NCI-H2196 treated with DMSO at 0.1 percent for 48 hours (cell line): ENCODE measurements around the gene ZFAND4.
A peak's percentile ranks its signal among the peaks of the same experiment; 100 is the strongest.
"Not testable (repeated sequence)": the region's sequence is repeated elsewhere in the genome, so short reads cannot be mapped to it uniquely, and the experiment has no call there.

Experiments used
- DNase-seq: peaks from one replicate; lab custom pipeline; 2025; ENCODE audit not compliant: unreplicated experiment; lab: John Stamatoyannopoulos, UW

Gene ZFAND4

DNA sequence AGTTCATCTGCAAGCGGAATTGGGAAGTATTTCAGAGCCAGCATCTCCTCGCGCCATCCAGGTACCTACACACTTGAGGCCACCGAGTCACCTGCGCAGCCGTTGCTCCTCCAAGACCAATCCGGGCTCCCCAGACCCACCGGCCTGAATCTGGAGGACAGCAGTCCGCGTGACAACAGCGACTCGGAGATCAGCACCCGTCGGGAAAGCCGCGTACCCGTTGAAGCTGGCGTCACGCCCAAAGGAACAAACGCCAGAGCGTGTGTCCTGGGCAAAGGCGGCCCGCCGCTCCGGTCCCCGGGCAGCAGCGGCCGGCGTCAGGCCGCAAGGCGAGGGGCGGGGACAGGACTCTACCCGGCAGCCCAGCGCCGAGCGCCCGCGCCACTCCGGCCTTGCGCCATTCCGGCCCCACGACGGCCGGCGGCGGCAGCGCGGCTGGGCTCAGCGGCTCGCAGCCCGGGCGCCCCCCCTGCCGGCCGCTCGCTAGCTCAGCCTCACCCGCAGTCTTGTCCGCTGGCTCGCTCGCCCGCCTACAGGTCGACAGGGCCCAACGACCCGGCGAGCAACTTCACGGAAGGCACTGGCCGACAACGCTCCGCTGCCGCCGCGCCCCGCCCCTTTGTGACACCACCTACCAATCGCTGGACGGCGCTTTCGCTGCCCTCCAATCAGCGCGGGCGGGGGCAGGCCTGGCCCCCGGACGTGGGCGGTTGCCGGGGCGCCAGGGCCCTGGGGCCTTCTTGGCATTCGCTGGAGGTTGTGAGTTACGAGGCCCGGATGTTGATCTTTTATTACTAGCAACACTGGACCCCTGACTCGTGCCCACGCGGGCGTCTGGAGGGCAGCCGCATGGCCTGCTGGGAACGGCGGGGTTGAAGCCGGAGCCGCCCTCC, at the start of gene ZFAND4:
TSS of gene ZFAND4 (minus strand) at position 592 of the 893 bp plus-strand sequence. CDS start 9,047 bp downstream, outside the sequence.
- peak; percentile 82 for DNase-seq

DNA sequence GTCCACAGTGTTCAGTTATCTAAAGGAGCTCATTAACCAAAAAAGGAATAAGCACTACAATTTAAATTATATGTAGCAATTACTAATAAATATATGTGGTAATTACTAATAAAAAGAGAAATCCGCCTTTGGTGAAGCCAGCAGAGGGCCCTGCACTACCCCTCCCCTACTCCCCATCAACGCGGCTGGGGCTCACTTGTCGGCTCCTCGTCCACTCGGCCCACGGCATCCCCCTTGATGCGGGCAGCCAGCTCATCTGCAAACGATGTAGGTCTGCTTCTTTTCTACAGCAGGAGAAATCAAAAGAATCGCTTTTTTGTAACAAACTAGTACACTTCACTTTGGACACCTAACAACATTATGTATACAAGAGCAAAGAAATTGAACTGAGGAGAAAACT, 48.9 kb upstream of the ZFAND4 start:
- not testable (repeated sequence) for DNase-seq

DNA sequence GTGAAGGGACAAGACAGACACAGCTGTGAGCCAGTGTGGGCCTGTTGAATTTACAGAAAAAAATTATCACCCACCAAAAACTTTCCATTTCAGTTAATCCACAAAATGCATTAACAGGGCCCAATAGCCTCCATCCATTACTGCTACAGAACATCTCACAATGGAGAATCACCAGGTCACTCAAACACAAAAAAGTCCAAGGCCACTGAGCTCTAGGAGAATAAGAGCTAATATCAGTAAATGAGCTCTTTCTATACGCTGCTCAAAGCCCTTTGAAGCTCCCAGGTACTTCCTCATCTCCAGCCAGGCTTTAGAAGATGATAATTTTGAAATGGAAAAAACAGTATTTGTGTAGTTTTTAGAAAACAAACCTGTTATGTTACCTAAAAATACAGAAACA, 45.1 kb upstream of the ZFAND4 start:
- DNase-seq = not testable (repeated sequence)

DNA sequence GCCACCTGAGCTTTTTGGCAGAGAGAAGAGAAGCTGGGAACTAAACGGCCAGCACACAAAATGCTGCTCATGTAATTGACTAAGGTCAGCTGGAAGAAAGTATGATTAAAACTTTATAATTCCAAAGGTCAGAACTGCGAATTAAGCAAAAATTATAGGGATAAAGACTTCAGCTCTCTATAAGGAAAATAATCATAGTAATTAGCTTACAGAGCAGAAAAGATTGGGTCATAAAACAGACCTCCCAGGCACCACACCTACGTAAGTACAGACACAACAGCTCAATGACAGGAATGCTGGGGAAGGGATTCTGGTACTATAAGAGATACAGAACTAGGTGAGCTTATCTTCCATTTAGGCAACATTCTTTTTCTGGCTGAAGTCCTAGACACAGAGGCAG, 44.5 kb upstream of the ZFAND4 start:
- not testable (repeated sequence) for DNase-seq

DNA sequence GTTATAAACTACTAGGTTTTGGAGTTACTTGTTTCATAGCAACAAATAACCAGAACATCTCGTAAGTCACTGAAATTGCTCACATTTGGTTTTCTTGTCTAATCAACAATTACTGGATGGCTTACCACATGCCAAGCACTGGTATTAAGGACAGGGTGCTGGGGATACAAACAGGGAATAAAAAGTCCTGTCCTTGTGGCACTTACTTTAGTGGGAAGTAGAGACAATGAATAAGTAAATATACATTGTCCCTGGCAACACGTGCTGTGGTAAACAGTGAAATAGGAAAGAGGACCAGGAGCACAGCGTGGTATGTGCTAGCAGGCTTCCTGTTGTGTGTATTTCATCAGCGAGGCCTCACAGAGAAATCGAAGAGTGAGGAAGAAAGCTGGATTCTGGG, 38.7 kb upstream of the ZFAND4 start:
- DNase-seq = not testable (repeated sequence)

DNA sequence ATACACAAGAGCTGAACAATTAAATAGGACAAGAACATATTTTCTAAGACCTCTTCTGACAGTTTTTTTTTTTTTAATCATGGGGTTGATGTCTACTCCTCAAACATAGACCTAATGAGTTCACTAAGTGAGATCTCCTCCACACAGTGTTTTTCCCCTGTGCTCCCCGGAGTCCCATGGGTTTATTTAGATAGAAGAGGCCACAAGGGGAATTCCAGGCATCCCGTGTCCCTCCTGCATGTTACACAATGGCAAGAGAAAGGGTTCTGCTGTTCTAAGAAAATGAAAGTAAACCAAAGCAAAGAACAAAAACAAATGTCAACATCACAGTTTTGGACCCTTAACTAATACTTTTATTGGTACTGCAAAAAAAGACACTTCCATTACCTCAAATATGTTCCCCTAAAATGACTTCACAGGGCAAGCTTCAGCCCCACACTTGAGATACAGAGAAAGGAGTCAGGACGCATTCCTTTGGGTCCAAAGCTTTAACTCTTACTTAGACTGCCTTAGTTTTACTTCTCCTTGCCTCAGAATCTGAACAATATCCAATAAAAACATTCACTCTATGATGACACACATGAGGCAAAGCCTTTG, 37.7 kb upstream of the ZFAND4 start:
- not testable (repeated sequence) for DNase-seq

DNA sequence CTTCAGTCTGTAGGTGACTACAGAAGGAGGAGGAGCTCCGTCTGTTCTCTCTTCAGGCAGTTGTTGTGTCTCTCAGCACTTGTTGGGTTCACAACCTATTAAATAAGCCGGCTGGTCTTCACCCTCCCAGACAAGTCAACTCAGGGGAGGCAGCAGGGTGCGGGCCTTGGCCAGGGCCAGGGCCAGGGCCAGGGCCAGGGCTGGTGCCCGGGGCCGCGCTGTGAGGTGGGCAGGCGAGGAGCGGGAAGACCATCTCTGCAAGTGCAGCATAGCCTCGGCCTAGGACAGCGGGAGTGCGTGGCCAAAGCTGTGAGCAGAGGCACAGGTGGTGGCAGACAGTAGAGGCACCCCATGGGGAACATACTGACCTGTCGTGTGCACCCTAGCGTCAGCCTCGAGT, 5.9 kb upstream of the ZFAND4 start:
- not testable (repeated sequence) for DNase-seq

DNA sequence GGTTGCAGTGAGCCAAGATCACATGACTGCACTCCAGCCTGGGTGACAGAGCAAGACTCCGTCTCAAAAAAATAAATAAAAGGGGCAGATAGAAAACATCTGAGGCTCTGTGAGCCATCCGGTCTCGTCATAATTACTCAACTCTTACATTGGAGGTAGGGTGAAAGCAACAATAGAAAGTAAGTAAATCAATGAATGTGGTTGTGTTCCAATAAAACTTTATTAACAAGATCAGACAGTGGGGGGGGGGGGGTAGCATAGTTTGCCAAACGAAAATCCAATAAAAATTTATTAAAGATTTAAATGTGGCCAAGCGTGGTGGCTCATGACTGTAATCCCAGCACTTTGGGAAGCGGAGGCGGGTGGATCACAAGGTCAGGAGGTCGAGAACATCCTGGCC, 2.8 kb upstream of the ZFAND4 start:
- DNase-seq = no peak

DNA sequence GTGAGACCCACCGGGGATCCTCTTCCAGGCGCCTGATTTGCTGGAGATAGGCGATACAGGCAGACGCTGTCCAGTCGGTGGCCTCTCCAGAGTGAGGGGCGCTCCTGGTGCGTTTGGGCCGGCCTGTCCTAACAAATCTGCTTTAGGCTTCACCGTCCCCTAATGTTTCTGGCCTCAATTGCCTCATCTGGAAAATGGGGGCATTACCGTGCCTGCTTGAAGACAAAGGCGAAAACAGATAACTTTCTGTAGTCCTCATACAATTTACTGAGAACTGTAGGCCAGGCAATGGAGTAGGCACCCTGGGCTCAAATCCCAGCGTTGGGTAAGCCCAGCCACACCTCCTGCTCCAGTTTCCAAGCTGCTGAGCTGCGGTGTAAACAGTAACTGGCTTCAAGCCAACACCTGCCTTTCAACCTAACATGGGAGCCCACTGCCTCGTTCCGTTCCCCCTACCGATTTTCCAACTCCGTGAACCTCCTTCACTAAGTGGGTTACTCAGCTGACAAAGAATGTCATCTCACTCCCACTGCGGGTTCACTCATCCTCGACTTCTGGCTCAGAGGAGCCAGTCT, 589 bp upstream of the ZFAND4 start:
- no peak for DNase-seq

DNA sequence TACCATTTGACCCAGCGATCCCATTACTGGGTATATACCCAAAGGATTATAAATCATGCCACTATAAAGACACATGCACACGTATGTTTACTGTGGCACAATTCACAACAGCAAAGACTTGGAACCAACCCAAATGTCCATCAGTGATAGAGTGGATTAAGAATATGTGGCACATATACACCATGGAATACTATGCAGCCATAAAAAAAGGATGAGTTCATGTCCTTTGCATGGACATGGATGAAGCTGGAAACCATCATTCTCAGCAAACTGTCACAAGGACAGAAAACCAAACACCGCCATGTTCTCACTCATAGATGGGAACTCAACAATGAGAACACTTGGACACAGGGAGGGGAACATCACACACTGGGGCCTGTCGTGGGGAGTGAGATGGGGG, 1.3 kb downstream of the ZFAND4 start:
- not testable (repeated sequence) for DNase-seq

DNA sequence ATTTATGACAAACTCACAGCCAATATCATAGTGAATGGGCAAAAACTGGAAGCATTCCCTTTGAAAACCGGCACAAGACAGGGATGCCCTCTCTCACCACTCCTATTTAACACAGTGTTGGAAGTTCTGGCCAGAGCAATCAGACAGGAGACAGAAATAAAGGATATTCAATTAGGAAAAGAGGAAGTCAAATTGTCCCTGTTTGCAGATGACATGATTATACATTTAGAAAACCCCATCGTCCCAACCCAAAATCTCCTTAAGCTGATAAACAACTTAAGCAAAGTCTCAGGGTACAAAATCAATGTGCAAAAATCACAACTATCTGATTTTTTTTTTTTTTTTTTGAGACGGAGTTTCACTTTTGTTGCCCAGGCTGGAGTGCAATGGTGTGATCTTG, 2.7 kb downstream of the ZFAND4 start:
- DNase-seq = not testable (repeated sequence)

DNA sequence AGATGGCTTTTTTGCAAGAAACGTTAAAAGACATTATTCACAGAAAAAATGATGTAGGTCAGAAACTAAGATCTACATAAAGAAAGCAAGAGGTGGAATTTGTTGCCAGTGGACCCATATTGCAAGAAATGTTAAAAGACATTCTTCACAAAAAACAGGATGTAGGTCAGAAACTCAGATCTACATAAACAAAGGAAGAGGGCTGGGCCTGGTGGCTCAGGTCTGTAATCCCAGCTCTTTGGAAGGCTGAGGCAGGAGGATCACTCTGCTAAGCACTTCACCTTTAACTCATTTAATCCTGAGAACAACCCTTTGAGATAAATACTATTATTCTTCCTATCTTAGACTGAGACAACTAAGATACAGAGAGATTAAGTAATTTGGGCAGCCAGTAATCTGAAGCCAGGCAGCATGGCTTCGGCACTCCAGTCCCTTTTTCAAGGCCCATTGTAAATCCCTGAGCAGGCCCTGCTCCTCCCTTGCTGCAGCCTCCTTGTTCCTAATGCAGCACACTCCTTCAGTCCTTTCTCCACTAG, 11.6 kb downstream of the ZFAND4 start:
- DNase-seq = no peak

DNA sequence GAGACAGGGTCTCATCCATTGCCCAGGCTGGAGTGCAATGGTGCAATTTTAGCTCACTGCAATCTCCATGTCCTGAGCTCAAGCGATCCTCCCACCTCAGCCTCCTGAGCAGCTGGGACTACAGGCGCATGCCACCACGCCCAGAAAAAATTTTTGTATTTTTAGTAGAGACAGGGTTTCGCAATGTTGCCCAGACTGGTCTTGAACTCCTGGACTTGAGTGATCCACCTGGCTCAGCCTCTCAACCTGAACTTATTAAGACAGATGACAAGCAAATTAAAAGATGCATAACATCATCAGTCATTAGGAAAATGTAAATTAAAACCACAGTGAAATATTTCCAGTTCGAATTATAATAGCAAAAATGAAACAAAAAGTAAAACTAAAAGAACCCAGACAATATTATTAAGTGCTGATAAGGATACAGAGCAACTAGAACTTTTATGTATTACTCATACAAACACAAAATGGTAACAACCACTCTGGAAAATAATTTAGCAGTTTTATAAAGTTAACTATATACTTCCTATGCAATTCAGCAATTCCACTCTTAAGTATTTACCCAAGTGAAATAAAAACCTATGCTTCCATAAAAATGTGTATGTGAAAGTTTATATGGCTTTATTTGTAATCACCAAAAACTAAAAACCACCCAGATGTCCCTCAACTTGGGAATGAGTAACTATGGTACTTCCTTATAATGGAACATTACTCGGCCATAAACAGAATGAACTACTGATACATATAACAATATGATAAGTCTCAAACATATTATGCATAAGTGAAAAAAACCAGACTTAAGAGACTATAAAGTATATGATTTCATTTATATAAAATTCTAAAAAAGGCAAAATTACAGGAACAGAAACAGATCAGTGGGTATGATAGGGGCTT, 15.3 kb downstream of the ZFAND4 start:
- DNase-seq = no peak

DNA sequence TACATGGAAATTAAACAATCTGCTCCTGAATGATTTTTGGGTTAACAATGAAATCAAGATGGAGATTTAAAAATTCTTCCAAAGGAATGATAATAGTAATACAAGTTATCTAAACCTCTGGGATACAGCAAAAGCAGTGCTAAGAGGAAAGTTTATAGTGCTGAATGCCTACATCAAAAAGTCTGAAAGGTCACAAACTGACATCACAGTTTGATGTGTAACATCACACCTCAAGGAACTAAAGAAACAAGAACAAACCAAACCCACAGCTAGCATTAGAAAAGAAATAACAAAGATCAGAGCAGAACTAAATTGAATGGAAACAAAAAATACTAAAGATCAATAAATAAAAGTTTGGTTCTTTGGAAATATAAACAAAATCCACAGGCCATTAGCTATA, 17.4 kb downstream of the ZFAND4 start:
- DNase-seq = no peak

DNA sequence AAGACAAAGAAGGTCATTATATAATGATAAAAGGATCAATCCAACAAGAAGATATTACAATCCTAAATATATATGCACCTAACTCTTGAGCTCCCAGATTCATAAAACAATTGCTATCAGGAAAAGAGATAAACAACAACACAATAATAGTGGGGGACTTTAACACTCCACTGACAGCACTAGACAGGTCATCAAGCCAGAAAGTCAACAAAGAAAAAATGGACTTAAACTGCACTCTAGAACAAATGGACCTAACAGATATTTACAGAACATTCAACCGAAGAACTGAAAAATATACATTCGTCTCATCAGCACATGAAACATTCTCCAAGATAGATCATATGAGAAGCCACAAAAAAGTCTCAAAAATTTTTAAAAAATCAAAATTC, 17.8 kb downstream of the ZFAND4 start:
- not testable (repeated sequence) for DNase-seq

DNA sequence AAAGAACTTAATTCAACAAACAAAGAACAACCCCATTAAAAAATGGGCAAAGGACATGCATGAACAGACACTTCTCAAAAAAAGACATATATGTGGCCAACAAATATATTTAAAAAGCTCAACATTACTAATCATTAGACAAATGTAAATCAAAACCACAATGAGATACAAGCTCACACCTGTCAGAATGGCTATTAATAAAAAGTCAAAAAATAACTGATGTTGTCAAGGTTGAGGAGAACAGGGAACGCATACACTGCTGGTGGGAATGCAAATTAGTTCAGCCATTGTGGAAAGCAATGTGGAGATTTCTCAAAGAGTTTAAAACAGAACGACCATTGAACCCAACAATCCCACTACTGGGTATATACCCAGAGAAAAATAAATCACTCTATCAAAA, 19.1 kb downstream of the ZFAND4 start:
- no peak for DNase-seq

DNA sequence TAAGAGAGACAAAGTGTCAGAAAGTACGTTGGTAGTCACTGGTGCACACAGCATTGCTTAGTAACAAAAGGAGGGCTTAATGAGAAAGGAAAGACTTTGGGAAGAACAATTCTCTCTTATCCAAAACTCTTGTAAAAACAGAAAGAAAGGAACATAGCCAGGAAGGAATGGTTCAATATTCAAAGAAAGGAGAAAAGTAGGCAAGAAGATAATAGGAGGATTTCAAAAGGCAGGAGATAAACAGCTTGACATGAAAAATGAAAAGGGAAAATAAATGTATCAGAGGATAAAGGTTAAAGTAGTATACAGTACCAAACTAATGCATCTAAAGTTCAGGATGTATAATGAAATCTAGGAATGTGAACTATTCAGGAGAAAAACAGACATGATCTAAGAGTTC, 20.1 kb downstream of the ZFAND4 start:
- DNase-seq = no peak

DNA sequence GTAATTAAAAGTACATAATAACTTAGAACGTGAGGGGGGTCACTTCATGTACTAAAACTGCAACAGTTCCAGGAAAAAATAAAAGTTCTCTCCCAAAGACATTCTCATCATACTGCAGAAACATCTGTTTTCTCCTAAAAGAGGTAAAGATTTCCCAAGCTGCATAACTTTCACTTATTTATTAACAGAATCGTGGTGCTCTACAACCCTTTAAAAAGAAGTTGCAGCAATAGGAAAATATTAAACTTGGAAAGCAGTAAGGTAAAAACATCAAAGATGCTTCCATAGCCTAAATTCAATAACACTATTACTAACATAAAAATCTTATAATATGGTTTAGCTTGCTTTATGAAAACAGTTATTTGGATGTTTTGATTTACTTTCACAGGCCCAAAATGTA, 23.3 kb downstream of the ZFAND4 start:
- no peak for DNase-seq

DNA sequence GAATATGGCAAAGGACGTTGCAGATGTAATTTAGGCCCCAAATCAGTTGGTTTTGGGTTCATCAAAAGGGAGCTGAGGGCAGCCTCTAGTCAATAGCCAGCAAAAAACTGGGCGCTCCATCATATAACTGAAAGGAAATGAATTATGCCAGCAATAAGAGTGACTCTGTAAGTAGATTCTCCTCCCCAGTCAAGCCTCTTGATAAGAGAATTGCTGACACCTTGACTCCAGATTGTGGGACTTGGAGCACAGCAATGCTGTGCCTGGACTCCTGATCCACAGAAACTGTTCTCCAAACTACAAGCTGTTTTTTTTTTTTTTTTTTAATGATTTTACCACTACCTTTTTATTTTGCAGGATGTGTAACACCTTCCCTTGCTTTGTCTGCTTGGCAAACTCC, 25.5 kb downstream of the ZFAND4 start:
- no peak for DNase-seq

DNA sequence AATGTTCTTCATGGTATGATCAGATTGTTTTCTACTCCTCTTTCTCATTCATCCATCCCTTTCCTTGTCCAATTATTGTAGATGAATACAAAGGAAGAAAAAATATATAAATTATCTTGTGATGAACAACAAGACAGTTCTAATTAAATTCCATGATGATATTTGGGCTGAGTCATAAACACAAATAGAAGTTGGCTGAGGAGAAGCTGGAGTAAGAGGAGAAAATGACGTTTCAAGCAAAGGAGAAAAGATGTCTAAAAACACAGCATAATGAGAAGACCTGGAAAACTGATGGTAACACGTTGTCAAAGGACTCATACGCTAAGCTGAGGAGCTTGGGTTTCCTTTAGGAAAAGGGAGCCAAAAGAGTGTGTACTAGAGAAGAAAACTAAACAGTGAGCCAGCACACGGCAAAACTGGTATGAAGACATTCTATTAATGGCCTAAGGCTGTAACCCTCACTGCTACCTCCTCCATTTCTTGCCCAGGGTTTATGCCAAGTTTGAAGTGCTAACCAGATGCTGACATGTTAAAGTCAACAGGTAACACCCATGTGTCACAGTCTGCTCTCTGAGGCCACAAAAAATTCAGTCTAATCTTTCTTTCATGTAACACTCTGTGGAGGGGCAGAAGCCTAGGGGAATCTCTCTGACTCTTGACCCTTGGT, 26.1 kb downstream of the ZFAND4 start:
- no peak for DNase-seq
